HepG2 (cell line): ENCODE data around the gene RTN1.

ENCODE experiments used
- MAFG ChIP-seq: sonication (generic); formaldehyde crosslinking; IDR thresholded peaks from 2 replicates; pipeline ENCODE4 v1.5.1; 2020; ENCODE audit warnings: mild to moderate bottlenecking, missing genetic modification reagents
- PRPF4 ChIP-seq: fragments of 200-400 bp; formaldehyde crosslinking; IDR thresholded peaks from 2 replicates; pipeline ENCODE4 v1.6.1; 2016; ENCODE audit warnings: low read length, low read depth; ENCODE audit not compliant: poor library complexity, severe bottlenecking
- XBP1 ChIP-seq: sonication (generic); formaldehyde crosslinking; IDR thresholded peaks from 2 replicates; pipeline ENCODE4 v1.5.0; 2020; ENCODE audit warnings: missing genetic modification reagents
- ZNF782 ChIP-seq: sonication (generic); formaldehyde crosslinking; IDR thresholded peaks from 2 replicates; pipeline ENCODE4 v1.4.0; 2020; ENCODE audit warnings: missing genetic modification reagents, mild to moderate bottlenecking, borderline replicate concordance
- TF ChIP-seq, protein P1 (sequence below): sonication (generic); formaldehyde crosslinking; IDR thresholded peaks from 2 replicates; pipeline ENCODE4 v1.4.0; 2020; ENCODE audit warnings: mild to moderate bottlenecking, low read depth, missing genetic modification reagents

DNA sequence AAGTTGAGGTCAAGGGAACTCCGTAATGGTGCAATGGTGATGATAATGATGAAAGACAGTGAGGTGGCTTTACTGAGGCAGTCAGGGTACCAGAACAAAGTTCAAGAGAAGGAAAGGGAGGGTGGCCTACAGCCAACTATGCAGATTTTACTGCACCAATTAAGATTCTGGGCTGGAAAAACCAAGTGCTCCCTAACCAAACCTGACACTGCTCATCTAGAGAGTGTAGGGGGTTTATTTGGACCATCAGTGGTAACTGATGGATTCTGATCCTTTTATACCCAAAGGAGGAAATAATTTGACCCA is 49.8 kb upstream of the RTN1 start:
- no peak for TF ChIP-seq MAFG
- TF ChIP-seq PRPF4, result no peak
- TF ChIP-seq, protein P1, sequence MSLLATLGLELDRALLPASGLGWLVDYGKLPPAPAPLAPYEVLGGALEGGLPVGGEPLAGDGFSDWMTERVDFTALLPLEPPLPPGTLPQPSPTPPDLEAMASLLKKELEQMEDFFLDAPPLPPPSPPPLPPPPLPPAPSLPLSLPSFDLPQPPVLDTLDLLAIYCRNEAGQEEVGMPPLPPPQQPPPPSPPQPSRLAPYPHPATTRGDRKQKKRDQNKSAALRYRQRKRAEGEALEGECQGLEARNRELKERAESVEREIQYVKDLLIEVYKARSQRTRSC, result no peak
- TF ChIP-seq ZNF782 (CRISPR knock-in tag), result no peak
- no peak for TF ChIP-seq XBP1 (CRISPR knock-in tag)
